ENCODE data around the gene LSS.
"Not testable (repeated sequence)": the region's sequence is repeated elsewhere in the genome, so short reads cannot be mapped to it uniquely, and the experiment has no call there.

The LSS gene

DNA sequence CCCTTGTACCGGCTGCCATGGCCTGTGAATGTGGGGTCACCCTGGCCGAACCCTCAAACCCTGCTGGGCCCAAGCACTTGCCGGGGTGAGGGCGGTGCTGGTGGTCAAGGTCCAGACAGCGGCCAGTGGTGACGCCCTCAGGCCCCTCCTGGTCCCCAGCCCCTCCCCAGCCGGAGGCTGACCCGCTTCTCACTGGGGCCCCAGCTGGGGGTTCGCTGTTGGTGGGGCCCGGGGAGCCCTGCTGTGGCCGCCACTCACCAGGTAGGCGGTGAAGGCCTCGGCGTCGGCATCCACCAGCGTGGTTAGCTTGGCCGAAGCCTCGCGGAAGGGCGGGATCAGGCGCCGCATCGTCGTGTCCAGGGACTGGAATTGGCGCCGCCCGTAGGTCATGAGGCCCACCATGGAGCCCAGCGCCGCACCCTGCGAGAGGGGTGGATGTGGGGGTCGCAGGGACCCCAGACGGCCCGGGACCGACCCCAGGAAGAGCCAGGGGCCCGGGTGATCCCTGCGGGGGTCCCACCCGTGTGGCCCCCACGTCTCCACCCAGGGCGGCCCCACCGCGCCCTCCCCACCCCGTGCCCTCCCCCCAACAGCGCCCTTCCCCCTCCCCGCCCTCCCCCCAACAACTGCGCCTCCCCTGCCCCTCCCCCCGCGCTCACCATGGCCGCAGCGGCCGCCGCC lies 83.3 kb downstream of the LSS start:
- TF ChIP-seq POU2F2 (IDR thresholded peaks at IDR 0.05; ENCODE audit: low read depth, low read length) (no peak), POLR2AphosphoS5 (IDR thresholded peaks at IDR 0.05; ENCODE audit: low read depth, low read length) (no peak), PAX5 (IDR thresholded peaks at IDR 0.05; ENCODE audit: insufficient read depth, low read length, severe bottlenecking) (no peak), SPI1 (IDR thresholded peaks at IDR 0.05; ENCODE audit: low read depth, low read length) (no peak), TAF1 (IDR thresholded peaks at IDR 0.05; ENCODE audit: low read depth, low read length) (no peak), POLR2A (IDR thresholded peaks at IDR 0.05; ENCODE audit: low read depth, low read length) (no peak)
- no peak for DNase-seq (ENCODE audit: insufficient read length, low spot score)
- FAIRE-seq, result no peak

DNA sequence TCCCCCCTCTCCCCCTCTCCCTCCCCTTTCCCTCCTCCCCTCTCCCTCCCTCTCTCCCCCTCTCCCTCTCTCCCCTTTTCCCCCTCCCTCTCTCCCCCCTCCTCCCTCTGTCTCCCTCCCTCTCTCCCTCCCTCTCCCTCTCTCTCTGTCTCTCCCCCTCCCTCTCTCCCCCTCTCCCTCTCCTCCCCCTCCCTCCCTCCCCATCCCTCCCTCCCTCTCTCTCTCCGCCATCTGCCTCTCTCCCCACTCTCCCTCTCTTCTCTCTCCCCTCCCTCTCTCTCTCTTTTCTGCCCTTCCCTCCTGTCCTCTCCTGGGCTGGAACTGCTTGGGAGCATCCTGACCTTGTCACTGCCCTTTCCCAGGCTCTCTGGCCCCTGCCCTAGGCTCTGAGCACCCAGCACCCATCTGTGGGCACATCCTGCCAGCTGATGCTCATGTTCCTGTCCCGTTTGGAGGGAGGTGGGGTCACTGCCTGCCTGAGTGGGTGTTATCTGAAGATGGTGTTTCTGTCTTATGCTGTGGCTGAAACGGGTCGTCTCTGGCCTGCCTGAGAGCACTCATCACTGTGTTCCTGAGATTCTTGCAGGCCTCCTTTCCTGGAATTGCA lies 84.0 kb downstream of the LSS start:
- no peak for TF ChIP-seq TAF1 (IDR thresholded peaks at IDR 0.05; ENCODE audit: low read depth, low read length)
- no peak for DNase-seq (ENCODE audit: insufficient read length, low spot score)
- no peak for FAIRE-seq

DNA sequence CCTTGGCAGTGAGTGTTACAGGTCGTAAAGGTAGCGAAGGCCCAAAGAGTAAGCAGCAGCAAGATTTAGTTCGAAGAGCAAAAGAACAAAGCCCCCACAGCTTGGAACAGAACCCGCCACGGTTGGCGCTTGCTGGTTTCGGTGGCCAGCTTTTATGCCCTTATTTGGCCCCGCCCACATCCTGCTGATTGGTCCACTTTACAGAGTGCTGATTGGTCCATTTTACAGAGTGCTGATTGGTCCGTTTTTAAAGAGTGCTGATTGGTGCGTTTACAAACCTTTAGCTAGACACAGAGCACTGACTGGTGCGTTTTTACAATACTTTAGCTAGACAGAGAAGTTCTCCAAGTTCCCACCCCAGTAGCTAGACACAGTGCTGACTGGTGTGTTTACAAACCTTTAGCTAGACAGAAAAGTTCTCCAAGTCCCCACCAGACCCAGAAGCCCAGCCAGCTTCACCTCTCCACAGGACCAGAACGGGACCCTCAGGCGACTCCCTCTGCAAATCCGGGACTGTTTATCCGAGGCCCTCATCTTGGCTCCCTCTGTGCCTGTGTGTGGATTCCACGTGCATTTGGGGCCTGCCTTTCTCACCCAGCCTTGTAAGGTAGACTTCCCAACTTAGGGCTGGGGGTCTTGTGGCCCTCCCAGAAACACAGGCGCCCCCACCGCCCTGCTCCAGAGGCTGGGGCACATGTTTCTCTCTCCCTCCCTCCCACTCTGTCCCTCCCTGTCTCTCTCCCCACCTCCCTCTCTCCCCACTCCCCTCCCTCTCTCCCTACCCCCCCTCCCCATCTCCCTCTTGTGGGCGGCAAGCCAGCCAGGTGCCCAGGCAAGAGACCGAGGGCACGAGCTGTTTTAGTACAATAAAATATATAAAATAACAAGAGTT lies 85.7 kb downstream of the LSS start:
- FAIRE-seq, result no peak
- TF ChIP-seq PAX5 (IDR thresholded peaks at IDR 0.05; ENCODE audit: insufficient read depth, low read length, severe bottlenecking) (no peak), POU2F2 (IDR thresholded peaks at IDR 0.05; ENCODE audit: low read depth, low read length) (no peak), POLR2AphosphoS5 (IDR thresholded peaks at IDR 0.05; ENCODE audit: low read depth, low read length) (no peak), SPI1 (IDR thresholded peaks at IDR 0.05; ENCODE audit: low read depth, low read length) (no peak), TAF1 (IDR thresholded peaks at IDR 0.05; ENCODE audit: low read depth, low read length) (no peak)
- DNase-seq (ENCODE audit: insufficient read length, low spot score), result no peak

DNA sequence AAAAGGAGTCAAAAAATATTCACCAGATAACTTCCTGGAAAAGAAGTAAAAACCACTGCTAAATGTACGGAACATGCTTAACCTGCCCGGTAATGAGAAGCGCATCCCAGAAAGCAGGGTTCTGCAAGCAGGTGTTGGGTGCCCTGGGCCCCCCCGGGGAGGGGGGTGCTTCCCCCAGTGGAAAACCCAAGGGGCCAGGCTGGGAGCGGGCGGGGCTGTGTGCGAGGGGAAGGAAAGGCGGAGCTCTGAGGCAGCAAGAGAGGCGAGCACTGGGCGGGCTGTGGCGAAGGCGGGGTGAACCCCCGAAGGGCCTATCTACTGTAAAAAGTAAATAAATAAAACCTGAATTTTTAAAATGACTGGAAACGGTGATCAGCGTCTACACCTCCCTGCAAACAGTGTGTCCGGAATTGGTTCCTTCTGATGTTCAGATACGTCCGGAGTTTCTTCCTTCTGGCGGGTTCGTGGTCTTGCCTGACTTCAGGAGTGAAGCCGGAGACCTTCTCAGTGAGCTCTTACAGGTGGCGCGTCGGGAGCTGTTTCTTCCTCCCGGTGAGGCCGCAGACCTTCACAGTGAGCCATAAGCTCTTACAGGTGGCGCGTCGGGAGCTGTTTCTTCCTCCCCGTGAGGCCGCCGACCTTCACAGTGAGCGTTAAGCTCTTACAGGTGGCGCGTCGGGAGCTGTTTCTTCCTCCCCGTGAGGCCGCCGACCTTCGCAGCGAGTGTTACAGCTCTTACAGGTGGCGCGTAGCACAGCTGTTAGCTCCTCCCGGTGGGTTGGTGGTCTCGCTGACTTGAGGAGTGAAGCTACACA lies 86.6 kb downstream of the LSS start:
- TF ChIP-seq POU2F2 (IDR thresholded peaks at IDR 0.05; ENCODE audit: low read depth, low read length) (no peak), SPI1 (IDR thresholded peaks at IDR 0.05; ENCODE audit: low read depth, low read length) (no peak), POLR2AphosphoS5 (IDR thresholded peaks at IDR 0.05; ENCODE audit: low read depth, low read length) (no peak), POLR2A (IDR thresholded peaks at IDR 0.05; ENCODE audit: low read depth, low read length) (no peak), TAF1 (IDR thresholded peaks at IDR 0.05; ENCODE audit: low read depth, low read length) (no peak), PAX5 (IDR thresholded peaks at IDR 0.05; ENCODE audit: insufficient read depth, low read length, severe bottlenecking) (no peak)
- FAIRE-seq, result no peak
- no peak for DNase-seq (ENCODE audit: insufficient read length, low spot score)

DNA sequence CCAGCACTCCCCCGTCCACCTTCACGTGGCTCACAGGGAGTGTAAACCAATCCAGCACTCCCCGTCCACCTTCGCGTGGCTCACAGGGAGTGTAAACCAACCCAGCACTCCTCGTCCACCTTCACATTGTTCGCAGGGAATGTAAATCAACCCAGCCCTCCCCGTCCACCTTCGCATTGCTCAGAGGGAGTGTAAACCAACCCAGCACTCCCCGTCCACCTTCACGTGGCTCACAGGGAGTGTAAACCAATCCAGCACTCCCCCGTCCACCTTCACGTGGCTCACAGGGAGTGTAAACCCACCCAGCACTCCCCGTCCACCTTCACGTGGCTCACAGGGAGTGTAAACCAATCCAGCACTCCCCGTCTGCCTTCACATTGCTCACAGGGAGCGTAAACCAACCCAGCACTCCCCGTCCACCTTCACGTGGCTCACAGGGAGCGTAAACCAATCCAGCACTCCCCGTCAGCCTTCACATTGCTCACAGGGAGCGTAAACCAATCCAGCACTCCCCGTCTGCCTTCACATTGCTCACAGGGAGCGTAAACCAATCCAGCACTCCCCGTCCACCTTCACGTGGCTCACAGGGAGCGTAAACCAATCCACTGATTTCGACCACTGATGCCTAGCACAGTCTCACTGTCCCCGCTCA lies 88.1 kb downstream of the LSS start:
- not testable (repeated sequence) for DNase-seq (ENCODE audit: insufficient read length, low spot score)
- peak; percentile 63 for FAIRE-seq

DNA sequence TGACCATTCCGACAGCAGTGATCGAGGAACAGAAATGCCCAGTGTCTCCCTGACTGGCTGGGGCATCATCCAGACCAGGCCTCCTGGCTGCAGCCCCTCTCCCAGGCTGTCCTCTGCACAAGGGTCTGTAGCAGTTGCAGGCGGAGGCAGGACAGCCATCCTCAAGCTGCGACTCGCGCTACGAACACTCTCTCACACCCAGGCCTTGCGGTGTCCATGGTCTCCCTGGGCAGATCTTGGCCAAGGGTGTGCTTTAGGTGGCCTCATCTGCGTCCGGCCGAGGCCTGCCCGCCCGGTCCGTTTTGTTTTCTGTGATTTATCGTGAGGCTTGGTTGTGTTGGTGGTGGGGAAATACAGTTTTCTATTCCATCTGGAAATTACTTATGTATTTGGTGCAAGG lies 88.9 kb downstream of the LSS start:
- FAIRE-seq, result no peak
- DNase-seq (ENCODE audit: insufficient read length, low spot score), result no peak
- TF ChIP-seq TAF1 (IDR thresholded peaks at IDR 0.05; ENCODE audit: low read depth, low read length), result no peak

DNA sequence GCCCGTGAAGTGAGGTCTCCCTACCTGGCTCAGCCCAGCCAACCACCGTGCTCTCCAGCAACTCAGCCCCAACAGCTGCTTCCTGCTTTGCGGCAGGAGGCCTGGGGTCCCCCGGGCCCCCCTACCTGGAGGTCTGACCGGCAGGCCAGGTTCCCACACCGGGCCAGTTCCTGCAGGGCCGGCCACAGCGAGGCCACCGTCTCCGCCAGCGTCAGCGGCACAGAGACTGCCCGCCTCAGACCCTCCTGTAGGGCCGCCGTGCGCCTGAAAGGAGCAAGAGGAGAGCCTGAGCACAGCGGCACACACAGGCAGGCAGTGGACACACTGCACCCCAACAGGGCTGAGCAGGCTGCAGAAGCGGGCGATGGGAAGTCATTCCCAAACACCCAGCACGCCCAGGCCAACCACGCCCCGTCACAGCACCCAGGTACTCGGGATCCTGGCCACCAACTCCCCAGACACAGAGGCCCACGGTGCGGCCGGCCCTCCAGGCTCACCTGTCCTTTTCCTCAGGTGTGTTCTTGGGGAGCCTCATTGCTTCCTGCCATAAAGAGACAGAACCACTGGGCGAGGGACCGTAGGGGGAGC lies 90.1 kb downstream of the LSS start:
- TF ChIP-seq POU2F2 (IDR thresholded peaks at IDR 0.05; ENCODE audit: low read depth, low read length) (no peak), PAX5 (IDR thresholded peaks at IDR 0.05; ENCODE audit: insufficient read depth, low read length, severe bottlenecking) (no peak), TAF1 (IDR thresholded peaks at IDR 0.05; ENCODE audit: low read depth, low read length) (no peak), POLR2A (IDR thresholded peaks at IDR 0.05; ENCODE audit: low read depth, low read length) (no peak), POLR2AphosphoS5 (IDR thresholded peaks at IDR 0.05; ENCODE audit: low read depth, low read length) (no peak), SPI1 (IDR thresholded peaks at IDR 0.05; ENCODE audit: low read depth, low read length) (no peak)
- FAIRE-seq (no peak), DNase-seq (ENCODE audit: insufficient read length, low spot score) (no peak)

All from GM12891 (cell line).